ENCODE data around the gene IQSEC3.

The IQSEC3 gene

DNA sequence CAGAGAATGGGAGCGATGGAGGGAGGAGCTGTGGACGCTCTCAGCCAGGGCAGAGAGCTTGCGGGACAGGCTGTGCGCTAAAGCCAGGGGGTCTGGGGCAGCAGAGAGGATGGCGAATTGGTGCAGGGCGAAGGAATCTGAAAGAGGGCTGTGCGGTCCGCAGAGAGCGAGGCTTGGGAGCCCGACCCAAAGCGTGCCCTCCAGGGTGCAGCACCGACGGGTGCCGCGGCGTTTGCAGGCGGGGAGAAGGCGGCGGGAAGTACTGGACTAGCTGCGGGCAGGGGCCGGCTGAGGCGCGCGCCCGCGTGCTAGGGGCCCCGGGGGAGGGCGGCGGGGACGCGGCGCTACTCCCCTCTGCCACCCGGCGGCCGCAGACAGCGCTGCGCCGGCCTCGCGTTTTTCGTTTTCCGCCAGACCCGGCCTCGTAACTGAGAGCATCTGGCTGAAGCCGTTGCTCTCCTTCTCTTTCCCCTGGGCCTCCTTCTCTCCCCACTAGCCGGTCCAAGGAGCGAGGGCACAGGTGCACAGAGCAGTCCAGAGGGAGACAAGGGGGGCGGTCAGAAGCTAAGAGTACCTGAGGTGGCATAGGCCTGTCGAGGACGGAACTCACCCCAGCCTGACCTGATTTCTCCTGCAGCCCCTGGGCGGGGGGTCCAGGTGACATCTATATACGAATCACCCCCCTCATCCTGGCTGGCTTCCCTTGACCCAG lies 122.5 kb downstream of the IQSEC3 start:
- TF ChIP-seq JUND (IDR thresholded peaks at IDR 0.05; ENCODE audit: low read depth): no peak
- in situ Hi-C loops (cut with HindIII; ENCODE audit: low pct_unique_long_range_greater_than_20kb, low sequenced_read_pairs): no loop called here
- peak; percentile 69 to 75 for DNase-seq (ENCODE audit: low read depth in 1 of 2, low spot score in 1 of 2)

DNA sequence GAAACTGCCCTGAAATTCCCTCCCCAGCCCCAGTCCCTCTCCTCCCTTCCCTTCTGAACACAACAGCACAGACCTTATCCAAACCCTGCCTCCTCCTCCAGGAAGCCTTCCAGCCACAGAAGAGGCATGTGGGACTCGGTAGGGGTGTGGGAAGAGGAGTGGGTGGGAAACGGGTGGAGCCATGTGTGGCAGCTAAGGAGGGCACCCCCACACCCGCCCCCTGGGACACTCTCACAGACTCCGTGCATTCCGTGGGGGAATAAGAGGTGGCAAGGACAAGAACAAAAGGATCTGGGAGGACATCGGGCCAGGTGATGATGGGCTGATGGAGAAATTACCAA lies 123.0 kb downstream of the IQSEC3 start:
- no peak for DNase-seq (ENCODE audit: low read depth in 1 of 2, low spot score in 1 of 2)
- TF ChIP-seq JUND (IDR thresholded peaks at IDR 0.05; ENCODE audit: low read depth): no peak
- in situ Hi-C loops (cut with HindIII; ENCODE audit: low pct_unique_long_range_greater_than_20kb, low sequenced_read_pairs): no loop called here

DNA sequence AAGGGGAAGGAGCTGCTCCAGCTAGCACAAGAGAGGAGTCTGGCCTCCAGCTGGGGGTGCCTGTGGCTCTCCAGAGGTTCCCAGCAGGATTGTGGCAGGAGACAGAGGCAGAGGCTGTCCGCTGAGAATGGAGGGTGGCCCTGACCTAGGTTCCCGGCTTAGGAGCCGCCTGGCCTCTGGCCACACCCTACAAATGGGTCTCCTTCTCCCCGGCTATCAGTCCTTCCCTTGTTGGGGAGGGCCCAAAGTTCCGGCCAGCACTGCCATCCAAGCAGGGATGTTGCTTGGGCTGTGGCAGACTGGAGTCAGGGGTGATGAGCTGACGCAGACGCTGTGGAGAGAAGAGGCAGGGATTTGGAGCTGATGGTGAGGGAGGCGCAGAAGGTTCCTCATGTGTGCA lies 124.3 kb downstream of the IQSEC3 start:
- TF ChIP-seq JUND (IDR thresholded peaks at IDR 0.05; ENCODE audit: low read depth): no peak
- DNase-seq (ENCODE audit: low read depth in 1 of 2, low spot score in 1 of 2): no peak
- in situ Hi-C loops (cut with HindIII; ENCODE audit: low pct_unique_long_range_greater_than_20kb, low sequenced_read_pairs): no loop called here

DNA sequence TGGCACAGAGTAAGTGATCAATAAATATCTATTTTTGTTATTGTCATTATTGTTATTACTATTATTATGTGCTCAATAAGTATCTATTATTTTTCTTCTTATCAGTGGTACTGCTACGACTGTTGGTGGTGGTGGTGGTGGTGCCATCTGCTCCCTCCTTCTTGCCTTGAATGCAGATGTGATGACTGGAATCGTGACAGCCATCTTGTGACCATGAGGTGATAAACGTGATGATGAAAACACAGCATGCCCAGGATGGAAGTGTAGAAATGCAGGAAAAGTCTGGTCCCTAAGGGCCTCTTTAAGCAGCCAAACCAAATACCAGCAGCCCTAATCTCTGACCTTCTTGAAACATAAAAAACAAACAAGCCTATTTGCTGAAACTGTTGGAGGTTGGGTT lies 125.0 kb downstream of the IQSEC3 start:
- no peak for DNase-seq (ENCODE audit: low read depth in 1 of 2, low spot score in 1 of 2)
- in situ Hi-C loops (cut with HindIII; ENCODE audit: low pct_unique_long_range_greater_than_20kb, low sequenced_read_pairs): no loop called here
- TF ChIP-seq JUND (IDR thresholded peaks at IDR 0.05; ENCODE audit: low read depth): no peak

DNA sequence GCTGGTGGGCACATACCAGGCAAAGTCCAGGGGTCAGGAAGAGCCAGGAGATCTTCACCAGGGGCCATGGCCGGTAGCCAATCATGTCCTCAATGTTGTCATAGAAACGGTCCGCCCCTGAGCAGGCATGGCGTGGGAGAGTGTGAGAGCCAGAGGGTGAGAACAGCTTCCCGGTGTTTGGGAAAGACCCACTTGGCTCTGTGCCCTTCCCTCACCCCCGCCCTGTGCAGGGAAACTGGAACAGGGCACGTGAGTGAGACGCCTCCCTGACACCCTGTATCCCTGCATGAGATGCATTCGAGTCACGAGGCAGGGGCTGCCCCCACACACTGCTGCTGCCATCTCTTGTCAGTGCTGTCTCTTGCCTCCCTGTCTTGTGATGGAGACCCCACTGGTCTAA lies 126.7 kb downstream of the IQSEC3 start:
- in situ Hi-C loops (cut with HindIII; ENCODE audit: low pct_unique_long_range_greater_than_20kb, low sequenced_read_pairs): no loop called here
- TF ChIP-seq JUND (IDR thresholded peaks at IDR 0.05; ENCODE audit: low read depth): no peak
- no peak for DNase-seq (ENCODE audit: low read depth in 1 of 2, low spot score in 1 of 2)

DNA sequence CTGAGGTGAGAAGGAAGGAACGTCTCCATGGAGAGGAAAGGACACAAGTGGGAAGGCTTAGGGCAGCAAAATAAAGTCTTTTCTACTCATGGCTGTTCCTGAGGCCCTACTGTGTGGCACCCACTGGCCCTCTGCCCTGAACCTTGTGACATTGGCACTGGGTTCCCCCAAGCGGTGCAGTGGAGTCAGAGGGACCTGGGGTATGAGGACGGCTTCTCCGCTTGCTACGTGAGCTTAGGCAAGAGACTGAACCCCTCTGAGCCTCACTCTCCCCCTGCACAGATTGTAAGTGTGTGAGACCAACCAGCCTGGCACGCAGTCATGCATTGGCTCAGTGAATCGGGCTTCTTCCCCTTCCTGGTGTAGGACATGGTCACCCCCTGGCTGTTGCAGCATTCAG lies 127.7 kb downstream of the IQSEC3 start:
- in situ Hi-C loops (cut with HindIII; ENCODE audit: low pct_unique_long_range_greater_than_20kb, low sequenced_read_pairs): no loop called here
- no peak for DNase-seq (ENCODE audit: low read depth in 1 of 2, low spot score in 1 of 2)

DNA sequence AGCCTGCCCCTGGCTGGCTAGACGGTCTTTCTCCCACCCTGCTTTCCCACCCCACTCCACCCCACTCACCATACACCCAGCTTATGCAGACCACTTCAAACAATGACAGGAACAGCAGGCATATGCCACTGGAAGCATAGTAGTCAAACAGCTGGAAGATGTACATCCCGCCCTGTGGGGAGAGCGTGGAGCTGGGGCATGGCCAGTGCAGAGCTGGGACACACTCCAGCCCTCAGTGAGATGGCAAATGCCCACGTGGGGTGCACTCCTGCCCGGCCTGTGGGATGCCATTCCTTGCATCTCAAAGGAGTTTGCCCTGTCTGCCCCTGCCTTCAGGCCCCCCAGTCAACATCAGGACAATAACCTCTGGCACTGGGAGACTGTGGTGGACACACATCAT lies 128.6 kb downstream of the IQSEC3 start:
- TF ChIP-seq JUND (IDR thresholded peaks at IDR 0.05; ENCODE audit: low read depth): no peak
- in situ Hi-C loops (cut with HindIII; ENCODE audit: low pct_unique_long_range_greater_than_20kb, low sequenced_read_pairs): no loop called here
- no peak for DNase-seq (ENCODE audit: low read depth in 1 of 2, low spot score in 1 of 2)

More for the DNA sequence above, 127.7 kb downstream of the IQSEC3 start:
- TF ChIP-seq JUND (IDR thresholded peaks at IDR 0.05; ENCODE audit: low read depth): no peak

DNA sequence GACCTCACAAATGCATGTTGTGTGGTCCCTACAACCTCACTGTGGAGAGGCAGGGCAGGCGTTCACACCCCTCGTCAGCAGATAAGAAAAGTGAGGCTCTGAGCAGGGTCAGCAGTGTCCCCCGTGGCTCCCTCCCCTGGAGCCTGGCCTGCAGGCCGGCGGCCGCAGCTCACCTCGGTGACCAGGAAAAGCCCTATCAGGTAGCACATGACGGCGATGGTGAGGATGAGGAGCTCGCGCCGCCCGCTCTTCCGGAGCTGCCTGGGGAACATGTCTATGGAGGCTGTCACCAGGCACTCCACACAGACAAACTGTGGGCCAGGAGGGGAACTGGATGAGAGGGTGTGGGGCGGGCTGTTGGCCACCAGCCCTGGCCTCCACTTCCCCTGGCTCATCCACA lies 129.4 kb downstream of the IQSEC3 start:
- in situ Hi-C loops (cut with HindIII; ENCODE audit: low pct_unique_long_range_greater_than_20kb, low sequenced_read_pairs): no loop called here
- TF ChIP-seq JUND (IDR thresholded peaks at IDR 0.05; ENCODE audit: low read depth): no peak
- no peak for DNase-seq (ENCODE audit: low read depth in 1 of 2, low spot score in 1 of 2)

DNA sequence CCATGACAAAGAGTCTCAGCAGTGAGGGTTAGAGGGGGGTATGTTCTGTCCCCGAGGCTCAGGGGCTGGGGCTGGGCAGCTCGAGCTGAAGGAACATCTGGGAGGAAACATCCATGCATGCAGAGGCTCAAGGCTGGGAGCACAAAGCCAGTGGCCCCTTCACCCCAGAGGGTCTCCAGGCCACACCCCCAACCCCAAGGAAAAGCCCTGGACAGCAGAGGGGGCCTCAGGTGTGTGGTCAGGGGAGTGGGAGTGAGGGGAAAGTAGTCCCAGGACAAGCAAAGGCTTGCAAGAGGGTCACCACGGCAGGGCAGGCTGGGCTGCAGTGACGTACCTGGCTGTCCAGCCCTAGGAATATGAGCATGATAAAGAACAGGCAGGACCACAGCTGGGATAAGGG lies 129.9 kb downstream of the IQSEC3 start:
- no peak for TF ChIP-seq JUND (IDR thresholded peaks at IDR 0.05; ENCODE audit: low read depth)
- in situ Hi-C loops (cut with HindIII; ENCODE audit: low pct_unique_long_range_greater_than_20kb, low sequenced_read_pairs): no loop called here
- DNase-seq (ENCODE audit: low read depth in 1 of 2, low spot score in 1 of 2): no peak

DNA sequence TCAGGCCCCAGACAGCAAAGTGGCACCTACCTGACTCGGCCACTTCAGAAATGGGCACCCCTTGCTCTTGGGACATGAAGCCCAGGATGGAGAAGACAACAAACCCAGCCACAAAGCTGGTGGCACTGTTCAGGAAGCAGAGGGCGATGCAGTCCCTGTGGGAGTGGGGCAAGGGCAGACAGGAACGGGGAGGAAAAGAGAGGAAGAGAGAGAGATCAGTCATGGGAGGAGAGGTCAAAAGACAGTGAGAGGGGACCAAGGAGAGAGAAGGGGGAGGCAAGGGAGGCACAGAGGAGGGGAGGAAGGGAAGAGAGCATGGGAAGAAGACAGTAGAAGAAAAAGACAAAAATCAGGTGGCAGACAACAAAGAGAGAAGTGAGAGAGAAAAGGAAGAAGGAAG lies 130.8 kb downstream of the IQSEC3 start:
- TF ChIP-seq JUND (IDR thresholded peaks at IDR 0.05; ENCODE audit: low read depth): no peak
- DNase-seq (ENCODE audit: low read depth in 1 of 2, low spot score in 1 of 2): no peak
- in situ Hi-C loops (cut with HindIII; ENCODE audit: low pct_unique_long_range_greater_than_20kb, low sequenced_read_pairs): no loop called here

DNA sequence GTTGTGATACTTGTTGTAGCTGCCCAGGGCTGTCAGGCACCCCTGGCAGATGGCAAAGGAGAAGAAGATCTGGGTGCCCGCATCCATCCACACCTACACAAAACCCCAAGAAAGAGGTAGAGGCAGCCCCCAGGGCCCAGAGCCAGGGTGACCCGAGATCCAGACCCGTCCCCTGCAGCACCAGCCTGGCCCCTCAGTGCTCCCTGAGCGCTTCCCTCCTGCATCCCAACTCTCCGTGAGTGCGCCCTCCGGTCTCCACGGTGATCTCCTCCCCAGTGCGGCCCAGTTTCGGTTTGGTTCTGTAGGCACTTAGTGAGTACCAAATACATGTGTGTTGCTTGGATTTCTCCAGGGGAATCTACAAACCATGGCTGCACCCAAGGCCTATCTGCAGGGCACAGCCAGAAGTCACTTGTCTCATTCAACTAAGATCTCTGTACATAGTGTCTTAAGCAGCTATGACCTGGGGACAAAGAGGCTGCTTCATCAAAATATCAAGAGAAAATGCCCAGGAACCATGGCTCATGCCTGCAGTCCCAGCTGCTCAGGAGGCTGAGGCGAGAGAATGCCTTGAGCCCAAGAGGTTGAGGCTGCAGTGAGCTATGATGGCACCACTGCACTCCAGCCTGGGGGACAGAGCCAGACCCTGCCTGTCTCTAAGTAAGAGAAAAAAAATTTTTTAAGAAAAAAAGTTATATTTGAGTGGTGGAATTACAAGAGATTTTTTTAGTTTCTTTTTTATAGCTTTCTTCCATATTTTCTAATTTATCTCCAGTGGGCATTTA lies 131.5 kb downstream of the IQSEC3 start:
- in situ Hi-C loops (cut with HindIII; ENCODE audit: low pct_unique_long_range_greater_than_20kb, low sequenced_read_pairs): no loop called here
- DNase-seq (ENCODE audit: low read depth in 1 of 2, low spot score in 1 of 2): no peak

DNA sequence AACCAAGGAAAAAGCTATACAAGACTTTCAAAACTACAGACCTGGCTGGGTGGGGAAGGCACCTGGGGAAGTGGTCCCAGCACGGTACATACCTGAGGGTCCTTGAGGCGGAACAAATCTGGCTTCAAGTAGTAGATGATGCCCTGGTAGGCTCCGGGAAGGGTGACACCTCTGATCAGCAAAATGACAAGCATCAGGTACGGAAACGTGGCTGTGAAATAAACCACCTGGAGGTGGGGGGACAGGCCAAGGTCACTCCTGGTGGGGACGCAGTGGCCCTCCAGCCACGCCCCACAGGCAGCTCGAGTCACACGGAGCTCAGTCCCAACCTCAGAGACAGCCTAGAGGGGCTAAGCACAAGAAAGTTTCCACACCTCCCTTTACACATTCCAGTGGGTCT lies 132.1 kb downstream of the IQSEC3 start:
- TF ChIP-seq JUND (IDR thresholded peaks at IDR 0.05; ENCODE audit: low read depth): no peak
- in situ Hi-C loops (cut with HindIII; ENCODE audit: low pct_unique_long_range_greater_than_20kb, low sequenced_read_pairs): no loop called here
- DNase-seq (ENCODE audit: low read depth in 1 of 2, low spot score in 1 of 2): no peak

More for the DNA sequence above, 131.5 kb downstream of the IQSEC3 start:
- TF ChIP-seq JUND (IDR thresholded peaks at IDR 0.05; ENCODE audit: low read depth): no peak

DNA sequence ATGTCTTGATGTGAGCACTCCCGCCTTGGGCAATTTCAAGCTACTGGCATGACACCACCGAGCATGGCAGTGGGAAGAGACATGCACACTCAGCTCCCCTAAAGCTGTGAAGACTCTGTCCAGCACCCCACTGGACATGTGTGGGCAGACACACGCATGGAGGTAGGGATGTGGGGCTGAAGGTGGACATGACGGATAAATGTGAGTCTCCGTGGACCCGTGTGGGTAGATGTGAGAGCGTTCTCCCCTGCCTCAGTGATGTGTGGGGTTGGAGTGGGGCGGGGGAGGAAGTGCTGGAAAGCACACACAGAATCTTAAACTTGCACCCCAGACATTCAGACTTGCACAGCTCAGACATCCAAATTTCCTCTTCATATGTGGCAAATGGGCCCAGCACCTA lies 134.8 kb downstream of the IQSEC3 start:
- TF ChIP-seq JUND (IDR thresholded peaks at IDR 0.05; ENCODE audit: low read depth): no peak
- in situ Hi-C loops (cut with HindIII; ENCODE audit: low pct_unique_long_range_greater_than_20kb, low sequenced_read_pairs): no loop called here
- DNase-seq (ENCODE audit: low read depth in 1 of 2, low spot score in 1 of 2): no peak
